T-helper 2 cell treated with Interferon-gamma antibody and Interleukin-4, amounts not matched to agents 5 μg/mL and 100 μg/mL, for 36 hours (primary cell): ENCODE results near the gene SETBP1.

Source experiments
- DNase-seq: peaks from one replicate; pipeline ENCODE4 v3.0.0; 2021; ENCODE audit warnings: low spot score
- H3K27ac Mint-ChIP-seq: one replicate; pipeline ENCODE4 v1.8.0; 2021; ENCODE audit warnings: mild to moderate bottlenecking, mixed read lengths
- H3K27me3 Mint-ChIP-seq: one replicate; pipeline ENCODE4 v1.8.0; 2021; ENCODE audit warnings: low read depth, mixed read lengths
- H3K36me3 Mint-ChIP-seq: one replicate; pipeline ENCODE4 v1.8.0; 2021; ENCODE audit warnings: low read depth, mixed read lengths
- H3K4me1 Mint-ChIP-seq: one replicate; pipeline ENCODE4 v1.8.0; 2021; ENCODE audit warnings: low read depth, mixed read lengths
- H3K4me3 Mint-ChIP-seq: one replicate; pipeline ENCODE4 v1.8.0; 2022; ENCODE audit warnings: mild to moderate bottlenecking, moderate library complexity, mixed read lengths
- H3K9me3 Mint-ChIP-seq: one replicate; pipeline ENCODE4 v1.8.0; 2021; ENCODE audit warnings: mixed read lengths

The SETBP1 gene

DNA sequence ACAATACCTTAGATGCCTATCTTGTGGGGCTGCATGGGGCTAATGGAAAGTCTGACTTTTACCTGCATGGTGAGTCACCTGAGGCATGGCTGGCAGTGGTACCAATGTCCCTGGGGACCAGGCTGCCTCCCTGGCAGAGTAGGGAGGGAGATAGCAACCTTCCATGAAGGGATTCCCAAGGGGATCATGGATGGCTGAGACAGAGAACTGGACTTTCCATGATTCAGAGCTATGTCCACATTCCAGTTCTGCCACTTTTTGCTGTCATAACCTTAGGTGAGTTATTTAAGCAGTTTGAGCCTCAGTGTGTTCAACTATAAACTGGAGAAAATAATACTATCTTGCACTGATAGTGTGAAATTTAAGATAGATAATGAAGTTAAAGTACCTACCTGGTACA, 178.6 kb downstream of the SETBP1 start:
- peaks cover 8% of the 10 kb centered on the region for H3K27me3 Mint-ChIP-seq
- H3K4me3 Mint-ChIP-seq: no peak overlapping the region
- no peak for DNase-seq
- H3K4me1 Mint-ChIP-seq: no peaks in the 10 kb centered on the region
- H3K9me3 Mint-ChIP-seq: no peaks in the 10 kb centered on the region
- H3K27ac Mint-ChIP-seq: no peak overlapping the region
- no peaks in the 10 kb centered on the region for H3K36me3 Mint-ChIP-seq

DNA sequence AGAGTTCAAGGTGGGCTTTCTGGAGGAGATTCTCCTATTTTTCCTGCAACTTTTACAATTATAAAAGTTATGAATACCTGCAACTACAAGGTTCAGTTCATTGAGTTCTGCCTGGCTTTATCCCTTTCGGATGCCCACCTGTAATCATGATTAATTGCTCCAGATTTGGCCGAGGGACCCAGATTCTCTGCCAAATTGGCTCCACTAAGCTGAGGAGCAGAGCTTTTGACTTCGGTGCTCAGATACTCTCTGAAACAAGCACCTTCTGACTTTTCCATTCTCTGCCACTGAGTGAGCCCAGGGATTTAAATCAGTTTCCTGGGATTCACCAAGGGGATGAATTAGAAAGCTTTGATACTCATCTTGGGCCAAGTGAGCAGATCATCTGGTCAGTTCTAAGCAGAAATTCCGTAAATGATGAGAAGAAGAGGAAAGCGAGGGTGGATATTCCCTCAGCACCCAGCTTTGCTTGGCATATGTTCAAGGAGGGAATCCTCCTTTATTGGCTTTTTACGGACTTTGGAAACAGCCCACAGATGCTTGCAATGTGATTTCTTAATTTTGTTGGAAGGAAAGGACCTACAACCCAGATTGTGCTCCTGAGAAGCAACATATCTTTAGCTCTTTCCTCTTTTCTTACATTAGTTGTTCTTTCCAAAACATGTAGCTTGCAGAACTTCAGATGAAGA, 179.2 kb downstream of the SETBP1 start:
- H3K27ac Mint-ChIP-seq: no peak overlapping the region
- DNase-seq: no peak
- H3K27me3 Mint-ChIP-seq: peaks cover 8% of the 10 kb centered on the region
- no peaks in the 10 kb centered on the region for H3K36me3 Mint-ChIP-seq
- H3K4me1 Mint-ChIP-seq: no peaks in the 10 kb centered on the region
- no peaks in the 10 kb centered on the region for H3K9me3 Mint-ChIP-seq
- H3K4me3 Mint-ChIP-seq: no peak overlapping the region

DNA sequence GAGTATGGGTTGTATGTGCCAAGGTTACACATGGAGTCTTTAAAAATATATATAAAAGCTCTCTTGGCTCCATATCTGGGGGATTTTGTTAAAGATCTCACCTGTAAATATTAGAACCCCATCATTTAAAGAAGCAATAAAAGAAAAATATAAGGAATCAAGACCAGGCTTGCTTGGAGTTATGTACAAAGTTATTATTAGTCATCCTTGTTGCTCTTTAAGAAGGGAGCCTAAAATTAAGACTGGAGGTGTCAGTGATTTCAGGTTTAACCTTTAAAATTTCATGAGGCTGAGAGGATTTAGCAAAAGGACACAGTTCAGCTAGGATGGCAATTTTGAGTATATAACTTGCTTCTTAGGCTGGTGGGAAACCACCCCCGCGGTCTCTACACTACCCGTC, 181.4 kb downstream of the SETBP1 start:
- Mint-ChIP-seq H3K4me3 (no peak overlapping the region), H3K4me1 (peaks cover 2% of the 10 kb centered on the region), H3K27me3 (peaks cover 11% of the 10 kb centered on the region), H3K27ac (no peak overlapping the region), H3K9me3 (no peaks in the 10 kb centered on the region), H3K36me3 (no peaks in the 10 kb centered on the region)
- no peak for DNase-seq

DNA sequence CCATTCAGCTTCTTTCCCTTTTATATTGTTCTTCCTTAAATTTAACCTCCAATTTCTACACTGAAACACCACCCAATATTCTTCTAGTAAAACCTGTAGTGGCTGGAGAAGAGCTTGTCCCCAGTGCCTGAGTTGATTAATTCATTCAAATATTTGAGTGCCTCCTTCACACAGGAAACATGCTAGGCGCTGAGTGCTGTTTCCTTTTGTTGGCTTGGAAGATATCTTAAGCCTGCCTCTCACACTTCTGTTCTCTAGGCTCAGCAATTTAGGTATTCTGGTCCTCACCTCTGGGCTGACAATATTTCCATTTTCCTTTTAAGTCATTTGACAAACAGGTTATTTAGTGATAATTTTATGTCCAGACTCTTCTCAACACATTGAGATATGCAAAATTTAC, 185.4 kb downstream of the SETBP1 start:
- Mint-ChIP-seq H3K9me3 (no peaks in the 10 kb centered on the region), H3K4me1 (peaks cover 6% of the 10 kb centered on the region), H3K27me3 (peaks cover 6% of the 10 kb centered on the region), H3K4me3 (no peak overlapping the region), H3K27ac (no peak overlapping the region), H3K36me3 (no peaks in the 10 kb centered on the region)
- no peak for DNase-seq

DNA sequence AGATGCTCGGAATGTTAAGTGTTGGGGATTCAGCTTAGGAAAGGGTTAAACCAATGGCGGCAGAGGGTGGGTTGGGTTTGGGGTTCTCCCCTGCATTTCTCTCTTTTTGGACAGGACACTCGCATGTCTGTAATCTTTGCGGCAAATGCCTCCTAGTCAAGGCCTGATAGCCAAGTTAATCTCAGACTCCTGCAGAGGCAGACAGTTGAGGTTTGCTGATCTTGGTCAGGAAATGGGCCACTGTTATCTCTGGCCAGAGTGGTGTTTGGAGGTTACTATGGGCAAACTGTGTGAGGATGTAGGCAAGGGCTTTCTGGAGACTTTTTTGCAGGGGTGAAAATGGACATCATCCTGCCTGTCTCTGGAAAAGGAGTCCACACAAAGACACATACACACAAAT, 188.8 kb downstream of the SETBP1 start:
- Mint-ChIP-seq H3K27me3 (peaks cover 3% of the 10 kb centered on the region), H3K27ac (no peak overlapping the region), H3K9me3 (no peaks in the 10 kb centered on the region), H3K36me3 (no peaks in the 10 kb centered on the region), H3K4me3 (no peak overlapping the region), H3K4me1 (peaks cover 8% of the 10 kb centered on the region)
- DNase-seq: no peak

DNA sequence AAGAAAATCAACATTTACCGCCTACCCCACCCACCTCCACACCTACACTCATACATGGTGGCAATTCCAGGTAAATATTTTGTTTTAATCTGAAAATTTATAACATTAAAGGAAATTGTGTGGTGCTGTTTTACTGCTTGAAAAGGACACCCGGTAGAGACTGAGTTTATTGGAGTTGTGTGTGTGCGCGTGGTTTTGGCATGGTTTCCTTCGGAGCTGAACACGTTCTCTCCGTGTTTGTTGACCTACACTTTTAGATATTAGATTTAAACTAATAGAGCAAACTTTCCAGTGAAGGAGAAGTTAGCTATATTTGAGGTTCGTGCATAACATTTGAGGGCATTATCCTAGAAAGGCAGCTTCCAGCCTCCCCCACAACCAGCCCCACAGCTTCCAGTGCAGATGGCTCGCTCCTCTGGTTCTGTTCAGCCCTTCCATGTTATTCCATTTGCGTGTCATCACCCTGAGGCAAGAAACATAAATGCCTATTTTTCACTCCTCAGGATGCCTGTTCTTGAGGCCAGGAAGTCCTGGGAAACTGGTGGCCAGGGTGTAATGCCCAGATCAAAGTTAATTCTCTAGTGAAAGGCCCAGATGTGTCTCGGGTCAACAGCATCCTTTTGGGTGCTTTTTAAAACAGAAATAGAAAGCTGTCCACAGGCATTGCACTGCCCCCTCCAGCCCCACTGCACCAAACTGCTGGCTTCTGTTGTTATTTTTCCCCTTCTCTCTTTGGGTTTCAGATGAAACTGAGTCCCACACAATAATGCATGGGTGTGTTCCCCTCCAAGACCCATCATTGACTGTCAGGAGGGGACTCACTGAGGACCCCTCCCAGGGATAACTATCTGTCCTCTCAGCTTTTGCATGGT, 190.2 kb downstream of the SETBP1 start:
- Mint-ChIP-seq H3K4me1 (peaks cover 8% of the 10 kb centered on the region), H3K4me3 (no peak overlapping the region), H3K27me3 (peaks cover 2% of the 10 kb centered on the region), H3K27ac (no peak overlapping the region), H3K36me3 (no peaks in the 10 kb centered on the region), H3K9me3 (no peaks in the 10 kb centered on the region)
- no peak for DNase-seq

DNA sequence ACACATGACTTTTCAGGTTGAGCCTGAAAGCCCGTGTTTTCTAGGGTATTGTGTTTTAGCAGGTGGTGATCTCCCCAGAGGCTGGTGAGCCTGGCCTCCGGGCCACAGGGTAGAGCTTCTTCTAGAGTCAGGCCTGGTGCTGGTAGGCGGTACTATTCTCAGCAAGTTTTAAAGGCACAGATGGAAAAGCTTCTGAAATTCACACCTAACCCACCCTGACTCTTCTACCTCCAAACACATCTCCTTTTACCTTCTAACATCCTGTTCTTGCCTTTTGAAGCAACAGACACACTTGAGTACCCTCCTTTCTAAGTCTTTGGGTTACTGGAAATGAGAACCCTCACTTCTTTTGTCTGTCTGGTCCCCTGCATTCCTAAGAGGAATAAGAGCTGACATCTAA, 191.1 kb downstream of the SETBP1 start:
- Mint-ChIP-seq H3K4me1 (peaks cover 7% of the 10 kb centered on the region), H3K36me3 (no peaks in the 10 kb centered on the region), H3K9me3 (no peaks in the 10 kb centered on the region), H3K4me3 (no peak overlapping the region), H3K27ac (no peak overlapping the region), H3K27me3 (no peaks in the 10 kb centered on the region)
- no peak for DNase-seq

DNA sequence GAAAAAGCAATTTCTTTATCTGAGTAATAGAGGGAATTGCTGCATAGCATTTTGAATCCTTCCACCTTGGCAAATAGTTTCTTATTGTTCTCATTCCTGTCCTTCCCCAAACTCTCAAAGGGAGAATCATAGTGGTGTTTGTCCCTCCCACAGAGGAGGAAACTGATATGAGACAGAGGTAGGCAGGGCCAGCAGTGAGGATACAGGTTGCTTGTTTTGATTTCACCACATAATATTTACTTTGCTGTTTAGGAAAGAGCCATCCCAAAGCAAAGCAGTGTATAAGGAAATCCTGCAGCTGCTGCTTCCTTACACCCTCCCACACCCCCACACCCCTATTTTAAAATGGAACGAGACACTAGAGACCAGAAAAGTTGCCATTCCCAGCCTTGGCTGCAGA, 195.3 kb downstream of the SETBP1 start:
- H3K36me3 Mint-ChIP-seq: no peaks in the 10 kb centered on the region
- H3K27me3 Mint-ChIP-seq: no peaks in the 10 kb centered on the region
- no peak overlapping the region for H3K27ac Mint-ChIP-seq
- no peaks in the 10 kb centered on the region for H3K9me3 Mint-ChIP-seq
- H3K4me1 Mint-ChIP-seq: peaks cover 3% of the 10 kb centered on the region
- DNase-seq: no peak
- H3K4me3 Mint-ChIP-seq: no peak overlapping the region

DNA sequence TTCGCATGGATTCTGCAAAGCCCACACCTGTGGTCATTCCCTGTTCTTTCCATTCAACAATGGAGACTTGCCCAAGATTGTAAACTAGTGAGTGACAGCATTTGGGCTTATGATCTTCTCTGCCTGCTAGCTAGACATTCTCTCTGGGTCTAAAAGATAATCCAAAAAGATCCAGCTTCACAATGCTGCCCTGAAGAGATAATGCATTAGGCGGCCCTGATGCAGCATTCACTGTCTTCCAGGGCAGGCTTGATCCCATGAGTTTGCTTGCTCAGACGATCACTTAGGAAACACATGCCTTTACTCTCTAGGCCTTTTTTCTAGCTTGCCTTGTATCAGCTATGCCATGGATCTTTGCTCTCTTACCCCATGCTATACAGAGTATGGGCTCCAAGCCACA, 196.1 kb downstream of the SETBP1 start:
- no peak overlapping the region for H3K4me3 Mint-ChIP-seq
- DNase-seq: no peak
- H3K27ac Mint-ChIP-seq: no peak overlapping the region
- no peaks in the 10 kb centered on the region for H3K4me1 Mint-ChIP-seq
- H3K27me3 Mint-ChIP-seq: no peaks in the 10 kb centered on the region
- H3K9me3 Mint-ChIP-seq: no peaks in the 10 kb centered on the region
- H3K36me3 Mint-ChIP-seq: no peaks in the 10 kb centered on the region

DNA sequence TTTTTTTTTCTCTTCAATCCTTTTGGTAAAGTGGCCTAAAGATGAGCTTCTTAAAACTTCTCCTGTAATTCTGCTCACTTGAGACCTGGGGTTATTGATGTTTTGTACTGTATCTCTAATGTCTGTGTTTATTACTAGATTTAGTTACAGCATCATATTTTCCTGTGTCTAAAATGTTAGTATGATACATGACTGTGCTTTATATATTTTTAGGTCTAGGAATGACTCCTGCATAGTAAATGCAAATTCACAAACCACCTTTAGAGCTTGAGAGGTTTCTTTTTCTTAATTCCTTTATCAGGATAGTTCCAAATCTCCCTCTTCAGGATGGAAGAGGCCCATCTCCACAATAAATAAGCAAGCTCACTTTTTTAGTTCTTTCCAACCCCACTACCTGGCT, 197.6 kb downstream of the SETBP1 start:
- Mint-ChIP-seq H3K4me3 (no peak overlapping the region), H3K27ac (no peak overlapping the region), H3K9me3 (no peaks in the 10 kb centered on the region), H3K36me3 (no peaks in the 10 kb centered on the region), H3K4me1 (no peaks in the 10 kb centered on the region), H3K27me3 (no peaks in the 10 kb centered on the region)
- no peak for DNase-seq

DNA sequence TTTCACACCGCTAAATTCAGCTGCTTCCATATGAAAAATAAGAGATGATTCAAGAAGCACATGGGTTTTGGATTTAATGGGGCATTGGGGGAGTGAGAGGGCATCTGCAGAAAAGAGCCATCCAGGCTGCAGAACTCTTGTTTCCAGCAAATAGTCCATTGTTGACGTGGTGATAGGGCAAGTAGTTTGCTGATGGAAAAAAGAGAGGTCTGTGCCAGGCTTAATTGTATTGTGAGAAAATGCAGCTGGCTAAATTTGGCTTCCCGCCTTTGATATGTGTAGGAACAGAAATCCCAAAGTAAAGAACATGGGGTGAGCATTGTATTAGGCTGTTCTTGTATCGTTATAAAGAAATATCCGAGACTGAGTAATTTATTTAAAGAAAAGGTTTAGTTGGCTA, 199.5 kb downstream of the SETBP1 start:
- Mint-ChIP-seq H3K9me3 (no peaks in the 10 kb centered on the region), H3K36me3 (no peaks in the 10 kb centered on the region), H3K27ac (no peak overlapping the region), H3K27me3 (no peaks in the 10 kb centered on the region), H3K4me1 (no peaks in the 10 kb centered on the region), H3K4me3 (no peak overlapping the region)
- no peak for DNase-seq

DNA sequence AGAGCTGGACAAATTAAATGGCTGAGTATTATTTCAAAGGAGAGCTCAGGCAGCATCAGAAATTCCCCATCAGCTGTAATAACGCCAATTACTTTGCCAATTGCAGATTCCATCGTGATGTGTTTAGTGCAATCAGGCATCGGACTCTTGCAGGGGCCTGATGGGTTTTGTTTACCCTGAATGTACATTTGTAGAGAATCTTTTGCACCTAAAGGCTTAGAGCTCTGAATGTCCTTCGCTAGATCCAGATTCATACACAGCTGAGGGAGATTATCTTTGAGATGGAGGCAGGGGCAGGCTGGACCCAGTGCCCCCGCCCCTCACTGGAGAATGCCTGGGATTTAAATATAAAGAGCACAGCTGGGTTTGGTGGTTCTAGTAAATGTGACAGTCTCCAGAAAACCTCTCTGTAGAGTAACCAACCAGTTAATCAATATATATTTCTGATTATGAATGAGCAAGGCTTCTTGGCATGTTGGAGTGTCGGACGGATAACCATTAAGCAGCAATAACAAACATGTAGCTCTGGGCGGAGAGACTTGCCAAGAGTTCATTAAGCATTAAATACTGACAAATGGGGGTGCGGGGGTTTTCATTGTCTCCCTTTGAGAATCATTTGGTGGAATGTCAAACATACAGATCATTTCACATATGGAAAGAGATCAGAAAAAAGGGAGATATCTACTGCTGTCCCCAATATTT, 200.9 kb downstream of the SETBP1 start:
- H3K36me3 Mint-ChIP-seq: no peaks in the 10 kb centered on the region
- H3K27me3 Mint-ChIP-seq: no peaks in the 10 kb centered on the region
- H3K9me3 Mint-ChIP-seq: no peaks in the 10 kb centered on the region
- H3K4me3 Mint-ChIP-seq: no peak overlapping the region
- H3K4me1 Mint-ChIP-seq: no peaks in the 10 kb centered on the region
- no peak for DNase-seq
- no peak overlapping the region for H3K27ac Mint-ChIP-seq

DNA sequence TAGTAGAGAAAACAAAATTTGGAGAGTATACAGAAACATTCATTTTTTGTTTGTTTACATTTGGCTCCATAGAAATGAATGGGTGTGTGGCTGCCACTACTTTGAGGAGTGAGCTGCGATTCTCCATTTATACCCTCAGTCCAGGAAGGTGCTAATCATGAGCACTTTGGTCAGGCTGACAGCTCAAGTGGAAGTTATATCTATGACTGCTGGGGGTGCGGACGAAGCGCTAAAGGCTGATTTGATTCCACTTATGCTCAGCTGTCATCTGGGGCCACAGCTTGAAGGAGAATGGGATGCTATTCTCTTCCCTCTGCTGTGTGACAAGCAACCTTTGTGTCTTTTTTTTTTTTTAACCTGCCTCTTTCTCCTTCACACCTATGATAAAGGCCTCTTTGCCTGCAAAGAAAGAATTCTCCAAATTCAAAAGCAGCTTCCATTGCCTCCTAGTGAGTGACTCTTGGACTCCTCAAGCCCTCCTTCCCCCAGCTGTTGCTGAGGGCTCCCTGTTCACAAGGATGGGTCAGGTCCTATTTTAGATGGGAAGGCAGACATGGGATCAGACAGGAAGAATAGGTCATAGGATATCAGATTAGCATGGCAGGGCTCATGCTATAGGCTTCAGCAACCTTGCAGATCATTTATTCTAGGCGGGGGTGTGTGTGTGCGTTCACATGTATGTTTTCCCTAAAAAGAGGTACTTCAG, 201.6 kb downstream of the SETBP1 start:
- peaks cover 5% of the 10 kb centered on the region for H3K4me1 Mint-ChIP-seq
- no peaks in the 10 kb centered on the region for H3K36me3 Mint-ChIP-seq
- no peak for DNase-seq
- H3K27ac Mint-ChIP-seq: no peak overlapping the region
- H3K27me3 Mint-ChIP-seq: no peaks in the 10 kb centered on the region
- H3K4me3 Mint-ChIP-seq: no peak overlapping the region
- no peaks in the 10 kb centered on the region for H3K9me3 Mint-ChIP-seq

DNA sequence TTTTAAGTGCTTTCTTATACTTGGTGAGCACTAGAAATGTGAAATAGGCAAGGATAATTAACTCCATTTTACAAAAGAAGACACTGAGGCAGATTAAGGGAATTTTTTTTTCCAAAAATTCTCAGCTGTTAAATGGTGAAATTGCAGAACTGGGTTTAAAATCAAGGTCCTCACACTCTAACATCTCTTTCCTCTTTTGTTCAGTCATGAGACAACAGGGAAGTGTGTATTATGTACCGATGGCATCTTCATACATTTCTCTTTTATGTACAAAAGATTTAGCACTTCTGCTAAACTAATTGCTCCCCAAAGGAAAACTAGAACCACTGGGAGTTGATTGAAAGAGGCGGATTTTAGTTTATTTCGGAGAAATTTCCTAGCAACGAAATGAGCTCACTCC, 203.0 kb downstream of the SETBP1 start:
- H3K9me3 Mint-ChIP-seq: no peaks in the 10 kb centered on the region
- H3K36me3 Mint-ChIP-seq: no peaks in the 10 kb centered on the region

More for the DNA sequence above, 203.0 kb downstream of the SETBP1 start:
- Mint-ChIP-seq H3K27ac (no peak overlapping the region), H3K4me3 (no peak overlapping the region), H3K4me1 (peaks cover 9% of the 10 kb centered on the region), H3K27me3 (no peaks in the 10 kb centered on the region)
- DNase-seq: no peak
